Mesenchymal stem cell (in vitro differentiated cells and primary cell): ENCODE data around the gene DIABLO.
A peak's percentile ranks its signal among the peaks of the same experiment; 100 is the strongest.

Experiments
- DNase-seq: peaks from one replicate; pipeline ENCODE4 v3.0.0-alpha.2; 2013
- H2AFZ ChIP-seq: one replicate; pipeline ENCODE4 v1.6.1; 2013; ENCODE audit warnings: low read depth, mild to moderate bottlenecking, control low read depth, inconsistent platforms, low read length, moderate library complexity
- H2AK5ac ChIP-seq: 2 replicates; pipeline ENCODE4 v1.6.1; 2013; ENCODE audit warnings: low read length, moderate library complexity, mild to moderate bottlenecking, inconsistent platforms; ENCODE audit not compliant: severe bottlenecking
- H2BK120ac ChIP-seq: one replicate; pipeline ENCODE4 v1.6.1; 2013; ENCODE audit warnings: low read depth, mild to moderate bottlenecking, inconsistent platforms, low read length, moderate library complexity
- H2BK12ac ChIP-seq, 2 experiments: one replicate each; pipeline ENCODE4 v1.6.1; 2013; ENCODE audit warnings: inconsistent platforms in 2 of 2, low read length in 2 of 2, mild to moderate bottlenecking in 2 of 2, moderate library complexity in 2 of 2, control low read depth in 1 of 2
- H2BK15ac ChIP-seq: one replicate; pipeline ENCODE4 v1.6.1; 2013; ENCODE audit warnings: mild to moderate bottlenecking, low read depth, inconsistent platforms; ENCODE audit not compliant: poor library complexity, severe bottlenecking
- H2BK5ac ChIP-seq: 2 replicates; pipeline ENCODE4 v1.6.1; 2013; ENCODE audit warnings: low read depth, mild to moderate bottlenecking, low read length, control low read depth, inconsistent platforms; ENCODE audit not compliant: poor library complexity, severe bottlenecking
- H3K14ac ChIP-seq, 2 experiments: one replicate each; pipeline ENCODE4 v1.6.1; 2013; ENCODE audit warnings: inconsistent platforms in 2 of 2, low read length in 2 of 2, control low read depth in 1 of 2, mild to moderate bottlenecking in 1 of 2, moderate library complexity in 1 of 2
- H3K18ac ChIP-seq, 2 experiments: one replicate each; pipeline ENCODE4 v1.6.1; 2013; ENCODE audit warnings: inconsistent platforms in 2 of 2, low read length in 2 of 2, control low read depth in 1 of 2, low read depth in 1 of 2, mild to moderate bottlenecking in 1 of 2
- H3K23ac ChIP-seq, 2 experiments: one replicate each; pipeline ENCODE4 v1.6.1; 2013; ENCODE audit warnings: inconsistent platforms in 2 of 2, low read length in 2 of 2, mild to moderate bottlenecking in 2 of 2, moderate library complexity in 2 of 2, control low read depth in 1 of 2
- H3K27ac ChIP-seq: 2 replicates; pipeline ENCODE4 v1.5.1; 2013; ENCODE audit warnings: mild to moderate bottlenecking, moderate library complexity, low read length, control low read depth, inconsistent platforms; ENCODE audit not compliant: poor library complexity, severe bottlenecking
- H3K27me3 ChIP-seq, 2 experiments: 2 replicates each; pipeline versions ENCODE4 v1.6.1 to v1.7.0; 2013; ENCODE audit warnings: low read length in 2 of 2, mild to moderate bottlenecking in 2 of 2, moderate library complexity in 2 of 2, control low read depth in 1 of 2, inconsistent platforms in 1 of 2; ENCODE audit not compliant: control insufficient read depth in 1 of 2, insufficient read depth in 1 of 2
- H3K36me3 ChIP-seq, 2 experiments: 2 replicates each; pipeline versions ENCODE4 v1.6.1 to v1.7.0; 2013; ENCODE audit warnings: low read length in 2 of 2, control low read depth in 1 of 2, inconsistent platforms in 1 of 2, low read depth in 1 of 2, mild to moderate bottlenecking in 1 of 2; ENCODE audit not compliant: insufficient read depth in 2 of 2, control insufficient read depth in 1 of 2
- H3K4ac ChIP-seq, 2 experiments: one replicate each; pipeline ENCODE4 v1.6.1; 2013; ENCODE audit warnings: inconsistent platforms in 2 of 2, low read length in 2 of 2, mild to moderate bottlenecking in 2 of 2, moderate library complexity in 2 of 2, control low read depth in 1 of 2, low read depth in 1 of 2
- H3K4me1 ChIP-seq: 2 replicates; pipeline ENCODE4 v1.6.1; 2013; ENCODE audit warnings: low read depth, low read length, control low read depth; ENCODE audit not compliant: control insufficient read depth, insufficient read depth
- H3K4me2 ChIP-seq: 2 replicates; pipeline ENCODE4 v1.6.1; 2013; ENCODE audit warnings: low read length, mild to moderate bottlenecking, inconsistent platforms; ENCODE audit not compliant: poor library complexity, severe bottlenecking
- H3K4me3 ChIP-seq, 2 experiments: 2 replicates each; pipeline versions ENCODE4 v1.5.1 to v1.7.0; 2013; ENCODE audit warnings: low read length in 2 of 2, mild to moderate bottlenecking in 2 of 2, control low read depth in 1 of 2, low read depth in 1 of 2; ENCODE audit not compliant: insufficient read depth in 1 of 2
- H3K79me1 ChIP-seq: replicated peaks from 2 replicates; pipeline ENCODE4 v1.6.1; 2013; ENCODE audit warnings: mild to moderate bottlenecking, control low read depth, low read length, inconsistent platforms; ENCODE audit not compliant: poor library complexity, severe bottlenecking
- H3K9ac ChIP-seq: 2 replicates; pipeline ENCODE4 v1.7.0; 2013; ENCODE audit warnings: mild to moderate bottlenecking, low read length, moderate library complexity
- H3K9me3 ChIP-seq: 2 replicates; pipeline ENCODE4 v1.7.0; 2013; ENCODE audit warnings: mild to moderate bottlenecking, low read length; ENCODE audit not compliant: control insufficient read depth
- H4K8ac ChIP-seq: one replicate; pipeline ENCODE4 v1.6.1; 2013; ENCODE audit warnings: inconsistent platforms, mild to moderate bottlenecking, low read length, moderate library complexity
- H4K91ac ChIP-seq: one replicate; pipeline ENCODE4 v1.6.1; 2013; ENCODE audit warnings: mild to moderate bottlenecking, low read length, inconsistent platforms
- WGBS: methylation state at CpG from one replicate; pipeline ENCODE4 v1.1.7; 2013; ENCODE audit warnings: mixed read lengths; 5-methylcytosine and 5-hydroxymethylcytosine counted together

DIABLO gene

GRCh38 chr12:122190842-122191668 is 34.8 kb downstream of the DIABLO start:
- Histone ChIP-seq H4K8ac (no peak overlapping the region), H2BK120ac (no peak overlapping the region), H3K27ac (no peak overlapping the region), H2AFZ (no peak overlapping the region), H3K4ac (no peak overlapping the region), H3K18ac (no peak overlapping the region), H3K4me3 (no peak overlapping the region), H4K91ac (no peak overlapping the region), H3K14ac (no peak overlapping the region), H3K4me1 (no peaks in the 10 kb centered on the region), H2BK5ac (no peak overlapping the region), H3K9me3 (peaks cover 12% of the 10 kb centered on the region), H2BK15ac (no peak overlapping the region), H2BK12ac (no peak overlapping the region), H3K36me3 (no peaks in the 10 kb centered on the region), H3K9ac (no peak overlapping the region), H2AK5ac (no peak overlapping the region), H3K79me1 (no peaks in the 10 kb centered on the region), H3K23ac (no peak overlapping the region), H3K27me3 (peaks cover 0 to 23% of the 10 kb centered on the region in 2 experiments), H3K4me2 (no peak overlapping the region)
- DNase-seq: peak; percentile 61
- 65% methylated on average over 14 of the region's 18 CpGs for WGBS

- Histone ChIP-seq H3K79me1 (no peaks in the 10 kb centered on the region), H3K4me1 (no peaks in the 10 kb centered on the region), H2BK120ac (no peak overlapping the region), H3K14ac (no peak overlapping the region), H2BK15ac (no peak overlapping the region), H3K4me2 (no peak overlapping the region), H2BK5ac (no peak overlapping the region), H2AFZ (no peak overlapping the region), H3K27ac (no peak overlapping the region), H2BK12ac (no peak overlapping the region), H4K8ac (no peak overlapping the region), H2AK5ac (no peak overlapping the region), H3K36me3 (no peaks in the 10 kb centered on the region), H3K4ac (no peak overlapping the region), H4K91ac (no peak overlapping the region), H3K9me3 (peaks cover 3% of the 10 kb centered on the region), H3K9ac (no peak overlapping the region), H3K27me3 (peaks cover 0 to 21% of the 10 kb centered on the region in 2 experiments), H3K18ac (no peak overlapping the region), H3K23ac (no peak overlapping the region), H3K4me3 (no peak overlapping the region)
- DNase-seq: no peak
- 91% methylated on average over 33 of the region's 34 CpGs for WGBS
These were observed 36.0 kb downstream of the DIABLO start for GRCh38 chr12:122189626-122190475.

- 85% methylated on average over 12 of the region's 12 CpGs for WGBS
- Histone ChIP-seq H3K23ac (no peak overlapping the region), H3K27me3 (peaks cover 0 to 16% of the 10 kb centered on the region in 2 experiments), H3K9me3 (no peaks in the 10 kb centered on the region), H2AFZ (no peak overlapping the region), H3K79me1 (no peaks in the 10 kb centered on the region), H3K27ac (no peak overlapping the region), H3K4me2 (no peak overlapping the region), H2BK5ac (no peak overlapping the region), H3K9ac (no peak overlapping the region), H3K36me3 (no peaks in the 10 kb centered on the region), H3K4ac (no peak overlapping the region), H4K91ac (no peak overlapping the region), H2BK120ac (no peak overlapping the region), H3K4me1 (peaks cover 7% of the 10 kb centered on the region), H3K4me3 (no peak overlapping the region), H3K18ac (no peak overlapping the region), H3K14ac (no peak overlapping the region), H2BK12ac (no peak overlapping the region), H2BK15ac (no peak overlapping the region), H4K8ac (no peak overlapping the region), H2AK5ac (no peak overlapping the region)
- no peak for DNase-seq
These were observed 38.4 kb downstream of the DIABLO start for GRCh38 chr12:122187466-122187865.

GRCh38 chr12:122185494-122186082 is 40.3 kb downstream of the DIABLO start:
- Histone ChIP-seq H3K4me2 (no peak overlapping the region), H2BK120ac (no peak overlapping the region), H3K9me3 (no peaks in the 10 kb centered on the region), H3K36me3 (no peaks in the 10 kb centered on the region), H3K4me1 (peaks cover 7% of the 10 kb centered on the region), H2BK5ac (no peak overlapping the region), H4K91ac (peak overlapping the region; percentile 29), H3K18ac (no peak overlapping the region), H3K14ac (no peak overlapping the region), H3K9ac (no peak overlapping the region), H3K4me3 (no peak overlapping the region), H3K4ac (no peak overlapping the region), H4K8ac (no peak overlapping the region), H3K79me1 (no peaks in the 10 kb centered on the region), H3K23ac (no peak overlapping the region), H2AK5ac (no peak overlapping the region), H3K27me3 (peaks cover 0 to 9% of the 10 kb centered on the region in 2 experiments), H2AFZ (no peak overlapping the region), H3K27ac (no peak overlapping the region), H2BK12ac (no peak overlapping the region), H2BK15ac (no peak overlapping the region)
- 93% methylated on average over 8 of the region's 10 CpGs for WGBS
- no peak for DNase-seq
